Measurements from ENCODE around the gene CCN2. TPM values are rescaled to one million over a fixed set of nuclear protein-coding genes. Genes with fewer than 3 reads are reported as not detected.

The CCN2 gene
- total RNA-seq, 1 donor from 2014 or later = not detected

- DNase-seq (ENCODE audit: low spot score) = no peak
- H3K4me1 Mint-ChIP-seq (ENCODE audit: low read depth) = no peaks in the 10 kb centered on the region
- no peak overlapping the region for H3K4me3 Mint-ChIP-seq (ENCODE audit: low read depth)
- H3K27ac Mint-ChIP-seq = no peak overlapping the region
- no peaks in the 10 kb centered on the region for H3K27me3 Mint-ChIP-seq (ENCODE audit: low read depth)
- intact Hi-C loops (cut with micrococcal nuclease) = no loop called here
- no peaks in the 10 kb centered on the region for H3K36me3 Mint-ChIP-seq (ENCODE audit: low read depth)
- H3K9me3 Mint-ChIP-seq = no peaks in the 10 kb centered on the region
These were observed 29.2 kb upstream of the CCN2 start for GRCh38 chr6:131980338-131980790.

DNA sequence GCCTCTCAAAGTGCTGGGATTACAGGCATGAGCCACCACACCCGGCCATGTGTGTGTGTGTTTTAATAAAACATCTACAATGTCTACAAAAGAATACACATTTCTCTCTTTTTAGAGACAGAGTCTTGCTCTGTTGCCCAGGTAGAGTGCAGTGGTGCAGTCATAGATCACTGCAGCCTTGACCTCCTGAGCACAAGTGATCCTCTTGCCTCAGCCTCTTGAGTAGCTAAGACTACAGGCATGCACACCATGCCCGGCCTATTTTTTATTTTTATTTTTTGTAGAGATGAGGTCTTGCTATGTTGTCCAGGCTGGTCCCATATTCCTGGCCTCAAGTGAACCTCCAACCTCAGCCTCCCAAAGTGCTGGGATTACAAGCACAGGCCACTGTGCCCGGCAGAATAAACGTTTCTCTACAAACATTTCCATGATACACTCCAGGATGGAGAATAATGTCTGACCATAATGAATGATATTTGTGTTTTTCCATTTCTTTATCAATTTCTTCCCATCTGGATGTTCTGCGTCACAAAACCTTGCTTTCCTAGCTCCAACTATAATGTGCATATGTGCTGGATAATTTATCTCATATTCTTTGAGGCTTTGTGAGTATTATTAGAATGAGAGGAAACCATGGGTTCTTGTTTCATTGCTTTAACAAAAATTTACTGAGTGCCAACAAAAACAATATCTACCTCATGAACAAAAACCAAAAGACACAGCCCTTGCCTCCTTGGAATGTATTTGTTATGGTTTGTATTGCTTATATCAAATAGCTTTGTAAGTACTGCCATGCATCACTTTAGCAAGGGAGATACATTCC is 28.6 kb upstream of the CCN2 start:
- intact Hi-C loops (cut with micrococcal nuclease) = no loop called here
- H3K9me3 Mint-ChIP-seq = no peaks in the 10 kb centered on the region
- no peaks in the 10 kb centered on the region for H3K4me1 Mint-ChIP-seq (ENCODE audit: low read depth)
- no peaks in the 10 kb centered on the region for H3K27me3 Mint-ChIP-seq (ENCODE audit: low read depth)
- DNase-seq (ENCODE audit: low spot score) = no peak
- no peak overlapping the region for H3K4me3 Mint-ChIP-seq (ENCODE audit: low read depth)
- no peaks in the 10 kb centered on the region for H3K36me3 Mint-ChIP-seq (ENCODE audit: low read depth)
- no peak overlapping the region for H3K27ac Mint-ChIP-seq

GRCh38 chr6:131978522-131978921 is 27.4 kb upstream of the CCN2 start:
- H3K9me3 Mint-ChIP-seq = no peaks in the 10 kb centered on the region
- peaks cover 1% of the 10 kb centered on the region for H3K27me3 Mint-ChIP-seq (ENCODE audit: low read depth)
- intact Hi-C loops (cut with micrococcal nuclease) = no loop called here
- H3K4me1 Mint-ChIP-seq (ENCODE audit: low read depth) = no peaks in the 10 kb centered on the region
- H3K4me3 Mint-ChIP-seq (ENCODE audit: low read depth) = no peak overlapping the region
- H3K27ac Mint-ChIP-seq = no peak overlapping the region
- DNase-seq (ENCODE audit: low spot score) = no peak
- H3K36me3 Mint-ChIP-seq (ENCODE audit: low read depth) = no peaks in the 10 kb centered on the region

DNA sequence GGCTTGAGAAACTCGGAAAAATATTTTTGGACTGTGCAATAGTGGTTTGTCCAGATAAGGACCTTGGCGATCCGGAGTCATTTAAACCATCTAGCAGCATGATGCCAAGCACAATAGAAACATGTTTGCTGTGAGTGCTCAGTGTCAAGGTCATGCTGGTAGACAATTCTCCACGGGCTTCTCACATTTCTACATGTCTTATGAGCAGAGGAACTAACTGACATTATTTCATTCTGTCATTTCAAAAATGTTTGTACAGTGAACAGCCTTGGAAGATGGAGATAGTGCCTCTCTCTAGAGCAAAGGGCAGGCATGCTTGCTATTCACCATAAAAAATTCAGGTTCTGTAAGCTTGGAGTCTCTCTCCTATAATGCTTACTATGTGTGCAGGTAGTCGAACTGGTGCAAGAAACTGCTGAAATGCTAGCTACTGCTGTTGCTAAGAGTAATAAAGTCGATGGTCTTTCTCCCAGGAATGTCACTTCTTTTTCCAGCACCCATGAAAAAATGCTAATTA is 25.4 kb upstream of the CCN2 start:
- no peaks in the 10 kb centered on the region for H3K4me1 Mint-ChIP-seq (ENCODE audit: low read depth)
- peaks cover 6% of the 10 kb centered on the region for H3K27me3 Mint-ChIP-seq (ENCODE audit: low read depth)
- intact Hi-C loops (cut with micrococcal nuclease) = no loop called here
- no peak overlapping the region for H3K27ac Mint-ChIP-seq
- H3K9me3 Mint-ChIP-seq = no peaks in the 10 kb centered on the region
- no peak for DNase-seq (ENCODE audit: low spot score)
- H3K4me3 Mint-ChIP-seq (ENCODE audit: low read depth) = no peak overlapping the region
- H3K36me3 Mint-ChIP-seq (ENCODE audit: low read depth) = no peaks in the 10 kb centered on the region

- intact Hi-C loops (cut with micrococcal nuclease) = no loop called here
- Mint-ChIP-seq H3K4me3 (ENCODE audit: low read depth) (no peak overlapping the region), H3K27me3 (ENCODE audit: low read depth) (peaks cover 7% of the 10 kb centered on the region), H3K4me1 (ENCODE audit: low read depth) (no peaks in the 10 kb centered on the region), H3K36me3 (ENCODE audit: low read depth) (no peaks in the 10 kb centered on the region), H3K27ac (no peak overlapping the region), H3K9me3 (no peaks in the 10 kb centered on the region)
- no peak for DNase-seq (ENCODE audit: low spot score)
These were observed 21.6 kb upstream of the CCN2 start for GRCh38 chr6:131972741-131973140.

DNA sequence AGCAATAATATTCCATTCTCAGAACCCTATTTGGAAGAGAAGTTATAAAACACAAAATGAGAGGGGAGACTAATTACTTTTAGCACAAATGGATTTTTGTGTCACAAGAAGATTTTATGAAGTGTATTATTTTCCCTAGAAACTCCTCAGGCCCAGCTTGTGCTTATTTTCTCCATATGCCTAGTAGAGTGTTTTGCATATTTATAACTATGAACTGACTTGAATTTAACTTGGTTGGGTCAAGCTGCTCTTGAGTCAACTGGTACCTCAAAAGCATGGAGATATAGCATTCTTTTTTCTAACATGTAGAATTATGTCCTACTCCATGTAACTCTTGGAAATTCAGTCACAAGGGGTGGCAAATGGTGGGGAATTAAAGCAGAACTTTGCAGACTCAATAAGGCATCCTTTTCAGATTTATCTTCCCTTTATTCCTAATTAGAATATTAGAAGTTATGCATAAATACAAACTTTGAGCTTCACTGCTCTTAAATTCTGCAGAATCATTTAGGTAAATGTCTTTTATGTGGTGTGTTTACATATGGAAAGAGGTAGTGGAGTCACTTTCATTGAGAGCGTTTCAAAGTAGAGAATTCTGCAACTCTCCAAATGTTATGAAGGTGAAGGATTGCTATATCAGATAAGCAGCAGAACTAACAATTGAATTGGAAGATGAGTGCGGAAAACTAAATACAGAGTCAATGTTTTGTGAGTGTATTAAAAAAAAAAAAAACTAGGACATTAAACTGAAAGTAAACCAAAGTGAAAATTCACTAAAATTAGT is 19.1 kb upstream of the CCN2 start:
- no peak for DNase-seq (ENCODE audit: low spot score)
- no peaks in the 10 kb centered on the region for H3K9me3 Mint-ChIP-seq
- H3K4me3 Mint-ChIP-seq (ENCODE audit: low read depth) = no peak overlapping the region
- H3K27ac Mint-ChIP-seq = no peak overlapping the region
- no peaks in the 10 kb centered on the region for H3K36me3 Mint-ChIP-seq (ENCODE audit: low read depth)
- peaks cover 12% of the 10 kb centered on the region for H3K27me3 Mint-ChIP-seq (ENCODE audit: low read depth)
- no peaks in the 10 kb centered on the region for H3K4me1 Mint-ChIP-seq (ENCODE audit: low read depth)
- intact Hi-C loops (cut with micrococcal nuclease) = no loop called here

DNA sequence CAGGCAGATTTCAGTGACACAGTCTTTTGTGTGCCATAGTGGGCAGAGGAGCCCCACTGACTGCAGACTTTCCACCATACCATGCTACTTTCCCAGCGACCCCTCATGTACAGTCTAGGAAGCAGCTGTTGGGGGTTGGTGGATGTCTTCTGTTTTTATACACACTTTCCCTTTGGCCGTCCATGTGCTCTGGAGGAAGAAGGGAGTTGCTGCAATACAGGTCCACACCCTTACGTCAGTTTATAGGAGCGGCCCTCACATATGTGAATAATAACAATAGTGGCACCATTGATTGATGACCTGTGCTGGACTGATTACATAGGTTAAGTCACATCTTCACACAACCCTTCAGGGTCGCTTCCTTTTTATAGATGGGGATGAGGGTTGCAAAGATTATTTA is 17.5 kb upstream of the CCN2 start:
- intact Hi-C loops (cut with micrococcal nuclease) = no loop called here

GRCh38 chr6:131967948-131968347 is 16.8 kb upstream of the CCN2 start:
- Mint-ChIP-seq H3K27ac (no peak overlapping the region), H3K4me1 (ENCODE audit: low read depth) (no peaks in the 10 kb centered on the region), H3K9me3 (no peaks in the 10 kb centered on the region), H3K4me3 (ENCODE audit: low read depth) (no peak overlapping the region), H3K36me3 (ENCODE audit: low read depth) (no peaks in the 10 kb centered on the region), H3K27me3 (ENCODE audit: low read depth) (peaks cover 6% of the 10 kb centered on the region)
- no peak for DNase-seq (ENCODE audit: low spot score)
- intact Hi-C loops (cut with micrococcal nuclease) = no loop called here

More for the DNA sequence above, 17.5 kb upstream of the CCN2 start:
- H3K4me3 Mint-ChIP-seq (ENCODE audit: low read depth) = no peak overlapping the region
- peaks cover 12% of the 10 kb centered on the region for H3K27me3 Mint-ChIP-seq (ENCODE audit: low read depth)
- no peak for DNase-seq (ENCODE audit: low spot score)
- no peaks in the 10 kb centered on the region for H3K4me1 Mint-ChIP-seq (ENCODE audit: low read depth)
- H3K27ac Mint-ChIP-seq = no peak overlapping the region
- no peaks in the 10 kb centered on the region for H3K9me3 Mint-ChIP-seq
- H3K36me3 Mint-ChIP-seq (ENCODE audit: low read depth) = no peaks in the 10 kb centered on the region

DNA sequence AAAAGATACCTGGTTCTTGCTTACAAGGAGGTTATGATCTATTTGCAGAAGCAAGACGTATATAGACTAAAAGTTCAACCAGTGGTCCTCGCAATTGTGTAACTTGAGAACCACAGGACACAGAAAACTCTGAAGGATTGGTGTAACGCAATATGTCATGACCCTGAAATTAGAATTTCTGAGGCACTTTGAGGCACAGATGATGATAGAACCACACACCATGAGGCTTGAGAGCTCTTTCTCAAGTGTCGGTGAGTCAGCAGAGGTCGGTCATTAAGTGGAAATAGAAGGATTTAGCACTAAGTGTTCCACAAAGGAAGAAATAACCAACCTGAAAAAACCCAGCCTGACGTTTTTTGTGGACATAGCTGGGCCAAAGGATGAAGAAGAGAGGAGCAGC is 15.3 kb upstream of the CCN2 start:
- intact Hi-C loops (cut with micrococcal nuclease) = no loop called here
- no peak overlapping the region for H3K4me3 Mint-ChIP-seq (ENCODE audit: low read depth)

DNA sequence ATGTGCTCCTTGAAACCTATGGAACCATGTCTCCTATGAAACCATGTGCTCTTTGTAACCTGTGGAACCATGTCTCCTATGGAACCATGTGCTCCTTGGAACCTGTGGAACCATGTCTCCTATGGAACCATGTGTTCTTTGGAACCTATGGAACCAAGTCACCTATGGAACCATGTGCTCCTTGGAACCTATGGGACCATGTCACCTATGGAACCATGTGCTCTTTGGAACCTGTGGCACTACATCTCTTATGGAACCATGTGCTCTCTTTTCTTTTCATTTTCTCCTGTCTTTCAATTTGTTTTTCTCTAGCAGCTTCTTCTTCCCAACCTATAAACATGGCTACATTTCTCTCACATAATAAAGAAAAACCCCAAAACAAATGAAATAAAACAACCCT is 11.9 kb upstream of the CCN2 start:
- peaks cover 6% of the 10 kb centered on the region for H3K27me3 Mint-ChIP-seq (ENCODE audit: low read depth)
- H3K4me1 Mint-ChIP-seq (ENCODE audit: low read depth) = no peaks in the 10 kb centered on the region
- no peak for DNase-seq (ENCODE audit: low spot score)
- H3K36me3 Mint-ChIP-seq (ENCODE audit: low read depth) = no peaks in the 10 kb centered on the region
- intact Hi-C loops (cut with micrococcal nuclease) = no loop called here
- H3K4me3 Mint-ChIP-seq (ENCODE audit: low read depth) = no peak overlapping the region
- no peak overlapping the region for H3K27ac Mint-ChIP-seq
- H3K9me3 Mint-ChIP-seq = no peaks in the 10 kb centered on the region

More for the DNA sequence above, 15.3 kb upstream of the CCN2 start:
- no peaks in the 10 kb centered on the region for H3K4me1 Mint-ChIP-seq (ENCODE audit: low read depth)
- H3K36me3 Mint-ChIP-seq (ENCODE audit: low read depth) = no peaks in the 10 kb centered on the region
- peaks cover 6% of the 10 kb centered on the region for H3K27me3 Mint-ChIP-seq (ENCODE audit: low read depth)
- DNase-seq (ENCODE audit: low spot score) = no peak
- no peaks in the 10 kb centered on the region for H3K9me3 Mint-ChIP-seq
- no peak overlapping the region for H3K27ac Mint-ChIP-seq

DNA sequence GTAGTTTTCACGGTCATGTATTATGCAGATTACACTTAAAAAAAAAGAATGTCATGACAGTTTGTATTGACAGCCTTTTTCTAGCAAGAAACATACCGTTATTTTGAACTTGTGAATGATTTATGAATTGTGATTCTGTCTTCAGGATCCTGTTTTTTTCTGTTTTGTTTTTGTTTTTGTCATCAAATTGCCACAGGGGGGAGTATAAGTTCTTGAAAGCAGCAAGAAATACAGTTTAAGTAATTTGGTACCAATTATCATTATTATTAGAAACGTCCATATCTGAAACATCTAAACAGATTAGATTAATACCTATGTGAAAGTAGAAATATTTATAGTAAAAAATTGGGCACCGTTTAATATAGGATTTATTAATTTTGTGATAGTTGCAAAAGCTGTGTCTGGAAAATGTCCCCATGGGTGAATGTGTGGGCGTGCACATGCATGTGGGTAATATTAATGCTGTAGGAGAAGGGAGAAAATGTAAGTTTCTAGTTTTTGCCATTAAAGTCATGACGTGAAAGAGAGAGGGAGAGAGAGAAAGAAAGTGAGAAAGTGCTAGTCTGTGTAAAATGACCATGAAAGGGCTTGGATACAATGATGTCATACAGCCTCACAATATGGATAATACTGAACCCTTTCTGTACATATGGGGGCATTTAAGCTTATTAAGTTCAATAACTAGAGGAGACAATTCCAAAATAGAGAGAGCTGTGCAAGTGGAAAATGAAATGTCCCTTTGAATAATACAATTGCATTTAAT is 9.4 kb upstream of the CCN2 start:
- no peak for DNase-seq (ENCODE audit: low spot score)
- Mint-ChIP-seq H3K4me1 (ENCODE audit: low read depth) (no peaks in the 10 kb centered on the region), H3K36me3 (ENCODE audit: low read depth) (no peaks in the 10 kb centered on the region), H3K4me3 (ENCODE audit: low read depth) (no peak overlapping the region), H3K27ac (no peak overlapping the region), H3K9me3 (no peaks in the 10 kb centered on the region), H3K27me3 (ENCODE audit: low read depth) (peaks cover 5% of the 10 kb centered on the region)
- intact Hi-C loops (cut with micrococcal nuclease) = no loop called here

DNA sequence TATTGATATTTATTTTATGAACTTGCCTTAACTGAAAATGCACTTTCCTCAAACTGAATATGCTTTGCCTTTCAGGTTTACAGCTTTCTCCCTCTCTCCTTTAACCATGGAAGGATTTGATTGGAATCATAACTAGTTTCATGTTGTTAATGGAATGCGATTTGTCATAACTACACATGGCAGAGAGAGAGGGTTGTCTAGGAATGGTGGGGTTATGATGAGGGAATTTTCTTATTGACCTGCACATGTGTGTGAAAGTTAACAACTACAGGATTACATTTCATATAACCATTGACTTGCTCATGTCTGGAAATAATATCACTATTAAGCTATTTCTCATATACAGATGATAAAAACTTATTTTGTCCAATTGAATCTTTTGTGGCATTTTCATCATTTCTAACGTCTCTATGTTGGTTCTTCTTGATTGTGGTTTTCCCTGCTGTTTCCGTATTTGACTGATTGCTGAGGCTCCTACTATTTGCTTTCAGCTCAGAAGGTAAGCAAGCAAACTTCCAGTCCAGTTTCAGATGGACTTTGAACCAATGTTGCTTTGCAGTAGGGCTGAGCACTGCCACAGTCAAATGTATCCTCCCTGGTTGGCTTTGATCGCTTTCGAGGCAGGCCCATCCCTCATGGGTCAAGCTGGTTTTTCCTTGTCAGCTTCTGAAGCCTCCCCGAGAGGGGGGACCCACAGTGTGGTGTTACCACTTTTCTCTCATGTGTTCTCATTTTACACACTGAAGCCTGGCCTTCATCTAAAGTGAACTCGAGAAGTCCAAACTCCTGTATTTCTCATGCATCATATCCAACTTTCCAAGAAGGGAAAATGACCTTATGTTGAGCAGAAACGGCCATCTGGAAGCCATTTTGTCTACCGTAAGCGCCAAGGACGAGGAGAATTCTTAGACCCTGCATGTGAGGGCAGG is 7.6 kb upstream of the CCN2 start:
- no peaks in the 10 kb centered on the region for H3K9me3 Mint-ChIP-seq
- intact Hi-C loops (cut with micrococcal nuclease) = no loop called here

More for the DNA sequence above, 7.6 kb upstream of the CCN2 start:
- H3K4me3 Mint-ChIP-seq (ENCODE audit: low read depth) = no peak overlapping the region
- H3K27ac Mint-ChIP-seq = no peak overlapping the region
- H3K4me1 Mint-ChIP-seq (ENCODE audit: low read depth) = no peaks in the 10 kb centered on the region
- no peaks in the 10 kb centered on the region for H3K36me3 Mint-ChIP-seq (ENCODE audit: low read depth)
- peaks cover 16% of the 10 kb centered on the region for H3K27me3 Mint-ChIP-seq (ENCODE audit: low read depth)
- DNase-seq (ENCODE audit: low spot score) = no peak

Measured in activated T-helper 2 cell treated with anti-CD3 and anti-CD28 coated beads, Interferon-gamma antibody, Interleukin-2, Interleukin-4, amounts not matched to agents 10 μg/mL and 5 μg/mL and 100 μg/mL, durations not matched to agents 14 hours and 24 hours and 36 hours (primary cell).